H9 (cell line): Measurements from ENCODE around the gene JPH2. TPM values are rescaled to one million over a fixed set of nuclear protein-coding genes. Genes with fewer than 3 reads are reported as not detected.

ENCODE experiments used
- DNase-seq: peaks from one replicate; pipeline ENCODE4 v3.0.0-alpha.2; 2017
- H2AFZ ChIP-seq: one replicate; pipeline ENCODE4 v1.6.1; 2013; ENCODE audit warnings: mild to moderate bottlenecking, low read length, control low read depth, moderate library complexity
- H2AK5ac ChIP-seq: 2 replicates; pipeline ENCODE4 v1.6.1; 2013; ENCODE audit warnings: low read length, control low read depth, mixed read lengths; ENCODE audit not compliant: insufficient read length
- H2BK120ac ChIP-seq: one replicate; pipeline ENCODE4 v1.6.1; 2013; ENCODE audit warnings: low read depth, mild to moderate bottlenecking, low read length, control low read depth, inconsistent platforms; ENCODE audit not compliant: poor library complexity, severe bottlenecking
- H2BK12ac ChIP-seq: 2 replicates; pipeline ENCODE4 v1.6.1; 2013; ENCODE audit warnings: low read length, control low read depth, mixed read lengths, low read depth; ENCODE audit not compliant: insufficient read length
- H2BK15ac ChIP-seq: 2 replicates; pipeline ENCODE4 v1.6.1; 2013; ENCODE audit warnings: low read depth, low read length, control low read depth
- H2BK20ac ChIP-seq: one replicate; pipeline ENCODE4 v1.6.1; 2013; ENCODE audit warnings: low read depth, mild to moderate bottlenecking, low read length, control low read depth, inconsistent platforms; ENCODE audit not compliant: poor library complexity, severe bottlenecking
- H2BK5ac ChIP-seq: 2 replicates; pipeline ENCODE4 v1.6.1; 2013; ENCODE audit warnings: low read length, control low read depth, mixed read lengths; ENCODE audit not compliant: insufficient read length
- H3K14ac ChIP-seq: 2 replicates; pipeline ENCODE4 v1.6.1; 2013; ENCODE audit warnings: low read length, control low read depth; ENCODE audit not compliant: insufficient read depth
- H3K18ac ChIP-seq: 2 replicates; pipeline ENCODE4 v1.6.1; 2013; ENCODE audit warnings: low read depth, mild to moderate bottlenecking, mixed read lengths, low read length, control low read depth; ENCODE audit not compliant: insufficient read length
- H3K23ac ChIP-seq: 2 replicates; pipeline ENCODE4 v1.6.1; 2013; ENCODE audit warnings: low read length, control low read depth, mixed read lengths, low read depth; ENCODE audit not compliant: insufficient read length
- H3K23me2 ChIP-seq: 2 replicates; pipeline ENCODE4 v1.6.1; 2013; ENCODE audit warnings: low read depth, mild to moderate bottlenecking, mixed read lengths, low read length, control low read depth; ENCODE audit not compliant: insufficient read length, poor library complexity, severe bottlenecking
- H3K27ac ChIP-seq: 2 replicates; pipeline ENCODE4 v1.5.1; 2013; ENCODE audit warnings: low read length, control low read depth, mixed read lengths, low read depth; ENCODE audit not compliant: insufficient read length
- H3K27me3 ChIP-seq: 2 replicates; pipeline ENCODE4 v1.6.1; 2013; ENCODE audit warnings: low read length, control low read depth, inconsistent platforms; ENCODE audit not compliant: insufficient read depth
- H3K4ac ChIP-seq: 2 replicates; pipeline ENCODE4 v1.6.1; 2013; ENCODE audit warnings: low read depth, mild to moderate bottlenecking, control low read depth, inconsistent platforms, low read length, moderate library complexity
- H3K4me1 ChIP-seq: 2 replicates; pipeline ENCODE4 v1.6.1; 2013; ENCODE audit warnings: low read length, control low read depth, inconsistent platforms; ENCODE audit not compliant: insufficient read depth
- H3K4me2 ChIP-seq: 2 replicates; pipeline ENCODE4 v1.6.1; 2013; ENCODE audit warnings: low read length, control low read depth, mixed read lengths; ENCODE audit not compliant: insufficient read length, insufficient read depth
- H3K56ac ChIP-seq: 2 replicates; pipeline ENCODE4 v1.6.1; 2013; ENCODE audit warnings: low read depth, mild to moderate bottlenecking, mixed read lengths, low read length, control low read depth; ENCODE audit not compliant: insufficient read length
- H3K79me1 ChIP-seq: 2 replicates; pipeline ENCODE4 v1.6.1; 2013; ENCODE audit warnings: low read depth, mild to moderate bottlenecking, moderate library complexity, low read length, control low read depth, inconsistent platforms; ENCODE audit not compliant: insufficient read depth, poor library complexity, severe bottlenecking
- H3K79me2 ChIP-seq: 2 replicates; pipeline ENCODE4 v1.6.1; 2013; ENCODE audit warnings: low read length, control low read depth, inconsistent platforms; ENCODE audit not compliant: insufficient read depth
- H3K9ac ChIP-seq: 2 replicates; pipeline ENCODE4 v1.6.1; 2013; ENCODE audit warnings: low read length, control low read depth, mixed read lengths; ENCODE audit not compliant: insufficient read length; ENCODE audit errors: extremely low read depth
- H3K9me3 ChIP-seq: one replicate; pipeline ENCODE4 v1.6.1; 2013; ENCODE audit warnings: low read depth, low read length, inconsistent platforms; ENCODE audit not compliant: control insufficient read depth
- H3T11ph ChIP-seq: one replicate; pipeline ENCODE4 v1.6.1; 2013; ENCODE audit warnings: mild to moderate bottlenecking, low read length, control low read depth, inconsistent platforms
- H4K20me1 ChIP-seq: one replicate; pipeline ENCODE4 v1.6.1; 2013; ENCODE audit not compliant: control insufficient read depth, insufficient read length, insufficient read depth
- H4K5ac ChIP-seq: 2 replicates; pipeline ENCODE4 v1.6.1; 2013; ENCODE audit warnings: low read depth, mild to moderate bottlenecking, mixed read lengths, low read length, control low read depth; ENCODE audit not compliant: insufficient read length
- H4K8ac ChIP-seq: replicated peaks from 2 replicates; pipeline ENCODE4 v1.6.1; 2013; ENCODE audit warnings: low read length, control low read depth, mixed read lengths, low read depth; ENCODE audit not compliant: insufficient read length
- H4K91ac ChIP-seq: 2 replicates; pipeline ENCODE4 v1.6.1; 2013; ENCODE audit warnings: low read depth, mild to moderate bottlenecking, moderate library complexity, mixed read lengths, low read length, control low read depth; ENCODE audit not compliant: insufficient read length
- H3K27ac Mint-ChIP-seq, 3 experiments: 2 replicates in 2 of 3; 3 replicates in 1 of 3; pipeline ENCODE4 v1.8.0; 2020 to 2021; ENCODE audit warnings: mixed read lengths in 3 of 3, mild to moderate bottlenecking in 1 of 3, moderate library complexity in 1 of 3
- H3K27me3 Mint-ChIP-seq: 2 replicates; pipeline ENCODE4 v1.8.0; 2021; ENCODE audit warnings: low read depth, mild to moderate bottlenecking, moderate library complexity, mixed read lengths
- H3K36me3 Mint-ChIP-seq, 3 experiments: 2 replicates in 2 of 3; 3 replicates in 1 of 3; pipeline ENCODE4 v1.8.0; 2020 to 2021; ENCODE audit warnings: low read depth in 3 of 3, mixed read lengths in 3 of 3; ENCODE audit not compliant: insufficient read depth in 1 of 3
- H3K4me1 Mint-ChIP-seq, 2 experiments: 2 replicates each; pipeline ENCODE4 v1.8.0; 2020; ENCODE audit warnings: mixed read lengths in 2 of 2
- H3K4me3 Mint-ChIP-seq, 2 experiments: 2 replicates in 1 of 2; 3 replicates in 1 of 2; pipeline ENCODE4 v1.8.0; 2020 to 2021; ENCODE audit warnings: mild to moderate bottlenecking in 2 of 2, mixed read lengths in 2 of 2, moderate library complexity in 1 of 2
- H3K9me3 Mint-ChIP-seq, 2 experiments: 2 replicates in 1 of 2; 3 replicates in 1 of 2; pipeline ENCODE4 v1.8.0; 2020; ENCODE audit warnings: mild to moderate bottlenecking in 2 of 2, mixed read lengths in 2 of 2, moderate library complexity in 1 of 2
- WGBS: extraction: QIAGEN DNeasy Blood & Tissue Kit; methylation state at CpG from one replicate; pipeline ENCODE4 v1.1.7; 2013; ENCODE audit warnings: missing lambda C conversion rate, low lambda C conversion rate, mixed read lengths; ENCODE audit not compliant: insufficient read length; ENCODE audit errors: extremely low coverage; 5-methylcytosine and 5-hydroxymethylcytosine counted together
- total RNA-seq: library from RNA; stranded (reverse); gene quantifications from 2 replicates; pipeline ENCODE4 v1.2.1, GENCODE V29; 2021
- TF ChIP-seq, protein P1 (sequence below): fragments of 200-600 bp; sonication (generic); conservative IDR thresholded peaks from 3 replicates; pipeline ENCODE4 v1.8.0; 2021; ENCODE audit warnings: antibody characterized with exemption, mild to moderate bottlenecking

The JPH2 gene
- total RNA-seq, 1 experiment from 2014 or later: 0.31 TPM

DNA sequence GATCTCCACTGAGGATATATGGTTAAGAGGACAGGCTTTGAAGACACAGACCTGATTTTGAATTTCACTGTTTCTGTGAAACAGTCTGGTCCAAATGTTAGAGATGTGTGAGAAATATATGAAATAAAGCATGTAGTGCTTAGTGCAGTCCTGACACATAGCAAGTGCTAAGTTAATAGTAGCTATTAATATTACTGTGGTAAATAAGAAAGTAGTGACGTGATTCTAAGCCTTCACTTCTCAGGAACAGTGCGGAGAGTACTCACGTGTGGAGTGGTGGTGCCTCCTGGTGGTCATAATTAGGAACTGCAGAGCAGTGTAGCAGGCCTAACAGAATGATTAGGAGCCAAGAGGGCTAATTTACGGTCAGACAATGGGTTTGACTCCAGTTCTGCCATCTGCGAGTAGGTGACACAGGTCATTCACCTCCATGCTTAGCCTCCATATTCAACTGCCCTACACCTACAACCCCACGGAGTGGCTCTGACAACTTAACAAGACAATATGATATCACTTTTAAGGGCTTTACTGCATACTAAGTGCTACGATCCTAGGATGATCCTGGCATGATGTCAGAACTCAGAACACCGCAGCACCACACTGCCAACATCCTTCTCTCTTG is 106.2 kb downstream of the JPH2 start:
- Histone ChIP-seq H3K79me1 (no peaks in the 10 kb centered on the region), H2AK5ac (no peak overlapping the region), H3T11ph (no peak overlapping the region), H3K23ac (no peak overlapping the region), H3K9me3 (no peaks in the 10 kb centered on the region), H3K23me2 (no peaks in the 10 kb centered on the region), H3K56ac (no peak overlapping the region), H3K4ac (no peak overlapping the region), H2BK120ac (no peak overlapping the region), H3K4me2 (no peak overlapping the region), H4K91ac (no peak overlapping the region), H3K27ac (no peak overlapping the region), H2BK15ac (no peak overlapping the region), H3K14ac (no peak overlapping the region), H3K9ac (no peak overlapping the region), H4K5ac (no peak overlapping the region), H2BK12ac (no peak overlapping the region), H3K4me1 (no peaks in the 10 kb centered on the region), H4K20me1 (no peaks in the 10 kb centered on the region), H3K27me3 (no peaks in the 10 kb centered on the region), H2BK20ac (no peak overlapping the region), H4K8ac (no peak overlapping the region), H2BK5ac (no peak overlapping the region), H2AFZ (no peak overlapping the region), H3K79me2 (no peaks in the 10 kb centered on the region), H3K18ac (no peak overlapping the region)
- Mint-ChIP-seq H3K36me3 (no peaks in the 10 kb centered on the region), H3K4me3 (no peak overlapping the region), H3K27ac (no peak overlapping the region), H3K27me3 (no peaks in the 10 kb centered on the region), H3K4me1 (no peaks in the 10 kb centered on the region), H3K9me3 (no peaks in the 10 kb centered on the region)
- DNase-seq: peak; percentile 69
- no CpG with 5 or more reads among the region's 8 CpGs for WGBS
- TF ChIP-seq, protein P1, sequence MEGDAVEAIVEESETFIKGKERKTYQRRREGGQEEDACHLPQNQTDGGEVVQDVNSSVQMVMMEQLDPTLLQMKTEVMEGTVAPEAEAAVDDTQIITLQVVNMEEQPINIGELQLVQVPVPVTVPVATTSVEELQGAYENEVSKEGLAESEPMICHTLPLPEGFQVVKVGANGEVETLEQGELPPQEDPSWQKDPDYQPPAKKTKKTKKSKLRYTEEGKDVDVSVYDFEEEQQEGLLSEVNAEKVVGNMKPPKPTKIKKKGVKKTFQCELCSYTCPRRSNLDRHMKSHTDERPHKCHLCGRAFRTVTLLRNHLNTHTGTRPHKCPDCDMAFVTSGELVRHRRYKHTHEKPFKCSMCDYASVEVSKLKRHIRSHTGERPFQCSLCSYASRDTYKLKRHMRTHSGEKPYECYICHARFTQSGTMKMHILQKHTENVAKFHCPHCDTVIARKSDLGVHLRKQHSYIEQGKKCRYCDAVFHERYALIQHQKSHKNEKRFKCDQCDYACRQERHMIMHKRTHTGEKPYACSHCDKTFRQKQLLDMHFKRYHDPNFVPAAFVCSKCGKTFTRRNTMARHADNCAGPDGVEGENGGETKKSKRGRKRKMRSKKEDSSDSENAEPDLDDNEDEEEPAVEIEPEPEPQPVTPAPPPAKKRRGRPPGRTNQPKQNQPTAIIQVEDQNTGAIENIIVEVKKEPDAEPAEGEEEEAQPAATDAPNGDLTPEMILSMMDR: peak; percentile 99
